H9 (cell line): ENCODE measurements around the gene PXYLP1. TPM values are rescaled to one million over a fixed set of nuclear protein-coding genes. Genes with fewer than 3 reads are reported as not detected.

ENCODE experiments used
- DNase-seq: peaks from one replicate; pipeline ENCODE4 v3.0.0-alpha.2; 2017
- H2AFZ ChIP-seq: one replicate; pipeline ENCODE4 v1.6.1; 2013; ENCODE audit warnings: mild to moderate bottlenecking, low read length, control low read depth, moderate library complexity
- H2AK5ac ChIP-seq: 2 replicates; pipeline ENCODE4 v1.6.1; 2013; ENCODE audit warnings: low read length, control low read depth, mixed read lengths; ENCODE audit not compliant: insufficient read length
- H2BK120ac ChIP-seq: one replicate; pipeline ENCODE4 v1.6.1; 2013; ENCODE audit warnings: low read depth, mild to moderate bottlenecking, low read length, control low read depth, inconsistent platforms; ENCODE audit not compliant: poor library complexity, severe bottlenecking
- H2BK12ac ChIP-seq: 2 replicates; pipeline ENCODE4 v1.6.1; 2013; ENCODE audit warnings: low read length, control low read depth, mixed read lengths, low read depth; ENCODE audit not compliant: insufficient read length
- H2BK15ac ChIP-seq: 2 replicates; pipeline ENCODE4 v1.6.1; 2013; ENCODE audit warnings: low read depth, low read length, control low read depth
- H2BK20ac ChIP-seq: one replicate; pipeline ENCODE4 v1.6.1; 2013; ENCODE audit warnings: low read depth, mild to moderate bottlenecking, low read length, control low read depth, inconsistent platforms; ENCODE audit not compliant: poor library complexity, severe bottlenecking
- H2BK5ac ChIP-seq: 2 replicates; pipeline ENCODE4 v1.6.1; 2013; ENCODE audit warnings: low read length, control low read depth, mixed read lengths; ENCODE audit not compliant: insufficient read length
- H3K14ac ChIP-seq: 2 replicates; pipeline ENCODE4 v1.6.1; 2013; ENCODE audit warnings: low read length, control low read depth; ENCODE audit not compliant: insufficient read depth
- H3K18ac ChIP-seq: 2 replicates; pipeline ENCODE4 v1.6.1; 2013; ENCODE audit warnings: low read depth, mild to moderate bottlenecking, mixed read lengths, low read length, control low read depth; ENCODE audit not compliant: insufficient read length
- H3K23ac ChIP-seq: 2 replicates; pipeline ENCODE4 v1.6.1; 2013; ENCODE audit warnings: low read length, control low read depth, mixed read lengths, low read depth; ENCODE audit not compliant: insufficient read length
- H3K23me2 ChIP-seq: 2 replicates; pipeline ENCODE4 v1.6.1; 2013; ENCODE audit warnings: low read depth, mild to moderate bottlenecking, mixed read lengths, low read length, control low read depth; ENCODE audit not compliant: insufficient read length, poor library complexity, severe bottlenecking
- H3K27ac ChIP-seq: 2 replicates; pipeline ENCODE4 v1.5.1; 2013; ENCODE audit warnings: low read length, control low read depth, mixed read lengths, low read depth; ENCODE audit not compliant: insufficient read length
- H3K27me3 ChIP-seq: 2 replicates; pipeline ENCODE4 v1.6.1; 2013; ENCODE audit warnings: low read length, control low read depth, inconsistent platforms; ENCODE audit not compliant: insufficient read depth
- H3K4ac ChIP-seq: 2 replicates; pipeline ENCODE4 v1.6.1; 2013; ENCODE audit warnings: low read depth, mild to moderate bottlenecking, control low read depth, inconsistent platforms, low read length, moderate library complexity
- H3K4me1 ChIP-seq: 2 replicates; pipeline ENCODE4 v1.6.1; 2013; ENCODE audit warnings: low read length, control low read depth, inconsistent platforms; ENCODE audit not compliant: insufficient read depth
- H3K4me2 ChIP-seq: 2 replicates; pipeline ENCODE4 v1.6.1; 2013; ENCODE audit warnings: low read length, control low read depth, mixed read lengths; ENCODE audit not compliant: insufficient read length, insufficient read depth
- H3K56ac ChIP-seq: 2 replicates; pipeline ENCODE4 v1.6.1; 2013; ENCODE audit warnings: low read depth, mild to moderate bottlenecking, mixed read lengths, low read length, control low read depth; ENCODE audit not compliant: insufficient read length
- H3K79me1 ChIP-seq: 2 replicates; pipeline ENCODE4 v1.6.1; 2013; ENCODE audit warnings: low read depth, mild to moderate bottlenecking, moderate library complexity, low read length, control low read depth, inconsistent platforms; ENCODE audit not compliant: insufficient read depth, poor library complexity, severe bottlenecking
- H3K79me2 ChIP-seq: 2 replicates; pipeline ENCODE4 v1.6.1; 2013; ENCODE audit warnings: low read length, control low read depth, inconsistent platforms; ENCODE audit not compliant: insufficient read depth
- H3K9ac ChIP-seq: 2 replicates; pipeline ENCODE4 v1.6.1; 2013; ENCODE audit warnings: low read length, control low read depth, mixed read lengths; ENCODE audit not compliant: insufficient read length; ENCODE audit errors: extremely low read depth
- H3K9me3 ChIP-seq: one replicate; pipeline ENCODE4 v1.6.1; 2013; ENCODE audit warnings: low read depth, low read length, inconsistent platforms; ENCODE audit not compliant: control insufficient read depth
- H3T11ph ChIP-seq: one replicate; pipeline ENCODE4 v1.6.1; 2013; ENCODE audit warnings: mild to moderate bottlenecking, low read length, control low read depth, inconsistent platforms
- H4K20me1 ChIP-seq: one replicate; pipeline ENCODE4 v1.6.1; 2013; ENCODE audit not compliant: control insufficient read depth, insufficient read length, insufficient read depth
- H4K5ac ChIP-seq: 2 replicates; pipeline ENCODE4 v1.6.1; 2013; ENCODE audit warnings: low read depth, mild to moderate bottlenecking, mixed read lengths, low read length, control low read depth; ENCODE audit not compliant: insufficient read length
- H4K8ac ChIP-seq: replicated peaks from 2 replicates; pipeline ENCODE4 v1.6.1; 2013; ENCODE audit warnings: low read length, control low read depth, mixed read lengths, low read depth; ENCODE audit not compliant: insufficient read length
- H4K91ac ChIP-seq: 2 replicates; pipeline ENCODE4 v1.6.1; 2013; ENCODE audit warnings: low read depth, mild to moderate bottlenecking, moderate library complexity, mixed read lengths, low read length, control low read depth; ENCODE audit not compliant: insufficient read length
- H3K27ac Mint-ChIP-seq, 3 experiments: 2 replicates in 2 of 3; 3 replicates in 1 of 3; pipeline ENCODE4 v1.8.0; 2020 to 2021; ENCODE audit warnings: mixed read lengths in 3 of 3, mild to moderate bottlenecking in 1 of 3, moderate library complexity in 1 of 3
- H3K27me3 Mint-ChIP-seq: 2 replicates; pipeline ENCODE4 v1.8.0; 2021; ENCODE audit warnings: low read depth, mild to moderate bottlenecking, moderate library complexity, mixed read lengths
- H3K36me3 Mint-ChIP-seq, 3 experiments: 2 replicates in 2 of 3; 3 replicates in 1 of 3; pipeline ENCODE4 v1.8.0; 2020 to 2021; ENCODE audit warnings: low read depth in 3 of 3, mixed read lengths in 3 of 3; ENCODE audit not compliant: insufficient read depth in 1 of 3
- H3K4me1 Mint-ChIP-seq, 2 experiments: 2 replicates each; pipeline ENCODE4 v1.8.0; 2020; ENCODE audit warnings: mixed read lengths in 2 of 2
- H3K4me3 Mint-ChIP-seq, 2 experiments: 2 replicates in 1 of 2; 3 replicates in 1 of 2; pipeline ENCODE4 v1.8.0; 2020 to 2021; ENCODE audit warnings: mild to moderate bottlenecking in 2 of 2, mixed read lengths in 2 of 2, moderate library complexity in 1 of 2
- H3K9me3 Mint-ChIP-seq, 2 experiments: 2 replicates in 1 of 2; 3 replicates in 1 of 2; pipeline ENCODE4 v1.8.0; 2020; ENCODE audit warnings: mild to moderate bottlenecking in 2 of 2, mixed read lengths in 2 of 2, moderate library complexity in 1 of 2
- CTCF ChIP-seq: fragments of 200-600 bp; sonication (generic); conservative IDR thresholded peaks from 3 replicates; pipeline ENCODE4 v1.8.0; 2021; ENCODE audit warnings: antibody characterized with exemption, mild to moderate bottlenecking
- WGBS: extraction: QIAGEN DNeasy Blood & Tissue Kit; methylation state at CpG from one replicate; pipeline ENCODE4 v1.1.7; 2013; ENCODE audit warnings: missing lambda C conversion rate, low lambda C conversion rate, mixed read lengths; ENCODE audit not compliant: insufficient read length; ENCODE audit errors: extremely low coverage; 5-methylcytosine and 5-hydroxymethylcytosine counted together
- total RNA-seq: library from RNA; stranded (reverse); gene quantifications from 2 replicates; pipeline ENCODE4 v1.2.1, GENCODE V29; 2021

Gene PXYLP1
- total RNA-seq, 1 experiment from 2014 or later: 17.9 TPM

DNA sequence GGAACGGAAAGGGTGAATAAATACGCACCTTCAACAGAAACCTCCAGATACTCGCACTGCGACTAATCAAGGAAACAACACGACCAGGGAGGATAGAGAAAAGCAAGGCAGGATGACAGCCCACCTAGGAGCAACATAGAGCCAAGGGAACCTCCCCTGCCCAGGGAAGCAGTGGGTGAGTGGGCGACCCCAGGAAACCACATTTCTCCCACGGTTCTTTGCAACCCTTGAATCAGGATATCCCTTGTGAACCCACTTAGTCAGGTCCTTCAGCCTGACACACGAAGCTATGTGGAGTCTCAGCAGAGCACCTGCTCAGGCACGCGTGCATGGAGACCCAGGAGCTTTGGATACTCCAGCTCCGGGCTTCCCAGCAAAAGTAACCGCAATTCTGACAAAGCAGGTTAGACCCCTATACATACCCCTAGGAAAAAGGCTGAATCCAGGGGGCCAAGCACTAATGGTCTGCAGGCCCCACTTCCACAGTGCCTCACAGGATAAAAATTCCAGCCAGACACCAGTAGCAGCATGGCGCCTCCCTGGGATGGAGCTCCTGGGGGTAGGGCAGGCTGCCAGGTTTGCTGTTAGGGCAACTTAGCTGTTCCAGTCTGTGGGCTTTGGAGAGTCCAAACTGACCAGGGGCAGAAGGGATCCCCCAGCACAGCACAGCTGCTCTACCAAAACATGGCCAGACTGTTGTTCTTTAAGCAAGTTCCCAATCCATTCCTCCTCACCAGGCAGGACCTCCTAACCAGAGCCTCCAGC lies 38.4 kb upstream of the PXYLP1 start:
- H3K27ac ChIP-seq: no peak overlapping the region
- no peak overlapping the region for H4K91ac ChIP-seq
- Mint-ChIP-seq H3K36me3 (no peaks in the 10 kb centered on the region), H3K4me3 (no peak overlapping the region), H3K27me3 (peaks cover 17% of the 10 kb centered on the region), H3K27ac (no peak overlapping the region), H3K4me1 (0 out of 4 replicates have a peak, but pooled peaks cover 0 to 2% of the 10 kb centered on the region in 2 experiments), H3K9me3 (peaks cover 0 to 2% of the 10 kb centered on the region in 2 experiments; a peak in 1 of 5 replicates)
- no peak overlapping the region for H2AK5ac ChIP-seq
- no peak overlapping the region for H3T11ph ChIP-seq
- H2BK20ac ChIP-seq: no peak overlapping the region
- H3K27me3 ChIP-seq: no peaks in the 10 kb centered on the region
- no peak overlapping the region for H3K4me2 ChIP-seq
- no peak overlapping the region for H2BK15ac ChIP-seq
- no peak overlapping the region for H3K14ac ChIP-seq
- no peak overlapping the region for H2AFZ ChIP-seq
- H3K79me2 ChIP-seq: no peaks in the 10 kb centered on the region
- no peak overlapping the region for H4K8ac ChIP-seq
- H3K18ac ChIP-seq: no peak overlapping the region
- no peak overlapping the region for H2BK12ac ChIP-seq
- no CpG with 5 or more reads among the region's 13 CpGs for WGBS
- no peaks in the 10 kb centered on the region for H4K20me1 ChIP-seq
- H3K79me1 ChIP-seq: no peaks in the 10 kb centered on the region
- no peak overlapping the region for H3K23ac ChIP-seq
- H3K4ac ChIP-seq: no peak overlapping the region
- no peak for TF ChIP-seq CTCF
- no peak overlapping the region for H2BK5ac ChIP-seq
- H4K5ac ChIP-seq: no peak overlapping the region
- no peak overlapping the region for H3K9ac ChIP-seq
- H3K23me2 ChIP-seq: no peaks in the 10 kb centered on the region
- H3K4me1 ChIP-seq: no peaks in the 10 kb centered on the region
- no peak overlapping the region for H3K56ac ChIP-seq
- DNase-seq: no peak
- no peaks in the 10 kb centered on the region for H3K9me3 ChIP-seq
- no peak overlapping the region for H2BK120ac ChIP-seq
